HepG2 (cell line): ENCODE measurements around the gene CCDC30. TPM values are rescaled to one million over a fixed set of nuclear protein-coding genes. Genes with fewer than 3 reads are reported as not detected.
A peak's percentile ranks its signal among the peaks of the same experiment; 100 is the strongest.

ENCODE experiments used
- ATAD3A ChIP-seq: sonication (generic); formaldehyde crosslinking; IDR thresholded peaks from 2 replicates; pipeline ENCODE4 v1.4.0; 2020; ENCODE audit warnings: missing genetic modification reagents
- JDP2 ChIP-seq: sonication (generic); formaldehyde crosslinking; IDR thresholded peaks from 2 replicates; pipeline ENCODE4 v1.8.1; 2022; ENCODE audit warnings: missing genetic modification reagents, borderline replicate concordance
- NR2F6 ChIP-seq, 2 experiments: IDR thresholded peaks; 2 replicates each; pipeline ENCODE4 v1.6.1; 2016; ENCODE audit warnings: antibody characterized with exemption in 1 of 2, mild to moderate bottlenecking in 1 of 2
- PRMT3 ChIP-seq: sonication (generic); formaldehyde crosslinking; IDR thresholded peaks from 2 replicates; pipeline ENCODE4 v1.8.1; 2022; ENCODE audit warnings: low read depth, mild to moderate bottlenecking, moderate library complexity, missing genetic modification reagents, borderline replicate concordance
- PRPF4 ChIP-seq: fragments of 200-400 bp; formaldehyde crosslinking; IDR thresholded peaks from 2 replicates; pipeline ENCODE4 v1.6.1; 2016; ENCODE audit warnings: low read length, low read depth; ENCODE audit not compliant: poor library complexity, severe bottlenecking
- RELA ChIP-seq: sonication (generic); formaldehyde crosslinking; IDR thresholded peaks from 2 replicates; pipeline ENCODE4 v1.4.0; 2020; ENCODE audit warnings: missing genetic modification reagents
- SAFB2 ChIP-seq: sonication (generic); formaldehyde crosslinking; IDR thresholded peaks from 2 replicates; pipeline ENCODE4 v1.5.1; 2020; ENCODE audit warnings: missing genetic modification reagents, low read depth, mild to moderate bottlenecking, borderline replicate concordance
- YY1 ChIP-seq: IDR thresholded peaks from 2 replicates; pipeline ENCODE4 v1.6.1; 2011; ENCODE audit warnings: low read length, low read depth, moderate library complexity, mild to moderate bottlenecking; ENCODE audit not compliant: insufficient read depth, insufficient replicate concordance
- ZMYM4 ChIP-seq: sonication (generic); formaldehyde crosslinking; IDR thresholded peaks from 2 replicates; pipeline ENCODE4 v1.8.1; 2023; ENCODE audit warnings: mild to moderate bottlenecking, missing genetic modification reagents
- ZNF121 ChIP-seq: sonication (generic); formaldehyde crosslinking; IDR thresholded peaks from 2 replicates; pipeline ENCODE4 v1.5.0; 2020; ENCODE audit warnings: mild to moderate bottlenecking, missing genetic modification reagents
- ZNF124 ChIP-seq: sonication (generic); formaldehyde crosslinking; IDR thresholded peaks from 2 replicates; pipeline ENCODE4 v1.4.0; 2020; ENCODE audit warnings: missing genetic modification reagents
- ZNF282 ChIP-seq: fragments of 450-650 bp; IDR thresholded peaks from 2 replicates; pipeline ENCODE4 v1.6.1; 2018; ENCODE audit not compliant: partially characterized antibody
- ZNF543 ChIP-seq: sonication (generic); formaldehyde crosslinking; IDR thresholded peaks from 2 replicates; pipeline ENCODE4 v1.4.0; 2020; ENCODE audit warnings: mild to moderate bottlenecking, missing genetic modification reagents
- ZNF614 ChIP-seq: IDR thresholded peaks from 2 replicates; pipeline ENCODE4 v1.6.1; 2018; ENCODE audit warnings: missing biosample characterization, missing genetic modification reagents, inconsistent platforms, borderline replicate concordance
- ZNF782 ChIP-seq: sonication (generic); formaldehyde crosslinking; IDR thresholded peaks from 2 replicates; pipeline ENCODE4 v1.4.0; 2020; ENCODE audit warnings: missing genetic modification reagents, mild to moderate bottlenecking, borderline replicate concordance
- ZNF790 ChIP-seq: sonication (generic); formaldehyde crosslinking; IDR thresholded peaks from 2 replicates; pipeline ENCODE4 v1.8.0; 2022; ENCODE audit warnings: missing genetic modification reagents, mild to moderate bottlenecking, borderline replicate concordance
- ZSCAN20 ChIP-seq: sonication (generic); formaldehyde crosslinking; IDR thresholded peaks from 2 replicates; pipeline ENCODE4 v1.4.0; 2020; ENCODE audit warnings: missing genetic modification reagents, mild to moderate bottlenecking, borderline replicate concordance
- polyA plus RNA-seq, 8 experiments: library from polyadenylated mRNA; depleted of rRNA in 3 of 8; stranded (reverse) in 7 of 8; unstranded in 1 of 8; fragments of >200 nt; fragmentation: Illumina TruSeq in 4 of 8; extraction: Trizol in 4 of 8; gene quantifications; 2 replicates each; pipeline versions ENCODE4 v1.2.1 to v1.2.3, GENCODE V29; 2011 to 2016; ENCODE audit warnings: low read depth in 4 of 8, missing spikeins in 1 of 8, mixed read lengths in 1 of 8; ENCODE audit not compliant: insufficient read depth in 1 of 8
- total RNA-seq, 5 experiments: library from RNA; depleted of rRNA; stranded (reverse); fragments of >200 nt; fragmentation: Illumina TruSeq; extraction: Trizol; gene quantifications; 2 replicates each; pipeline ENCODE4 v1.2.3, GENCODE V29; 2016; ENCODE audit warnings: low read depth in 1 of 5
- TF ChIP-seq, protein P1 (sequence below): sonication (generic); formaldehyde crosslinking; IDR thresholded peaks from 2 replicates; pipeline ENCODE4 v1.8.1; 2023; ENCODE audit warnings: mild to moderate bottlenecking, missing genetic modification reagents
- TF ChIP-seq, protein P2 (sequence below): IDR thresholded peaks from 2 replicates; pipeline ENCODE4 v1.6.1; 2018; ENCODE audit warnings: missing genetic modification reagents, mild to moderate bottlenecking, missing compliant biosample characterization
- TF ChIP-seq, protein P3 (sequence below): sonication (generic); formaldehyde crosslinking; IDR thresholded peaks from 2 replicates; pipeline ENCODE4 v1.4.0; 2020; ENCODE audit warnings: missing genetic modification reagents
- TF ChIP-seq, protein P4 (sequence below): sonication (generic); formaldehyde crosslinking; IDR thresholded peaks from 2 replicates; pipeline ENCODE4 v1.5.0; 2020; ENCODE audit warnings: mild to moderate bottlenecking, missing genetic modification reagents

The CCDC30 gene
- total and polyA plus RNA-seq, 2 of the 13 experiments (the other 11 are each of a cell fraction or from before 2014, with no cell fraction given) = 0.25 to 0.77 TPM

DNA sequence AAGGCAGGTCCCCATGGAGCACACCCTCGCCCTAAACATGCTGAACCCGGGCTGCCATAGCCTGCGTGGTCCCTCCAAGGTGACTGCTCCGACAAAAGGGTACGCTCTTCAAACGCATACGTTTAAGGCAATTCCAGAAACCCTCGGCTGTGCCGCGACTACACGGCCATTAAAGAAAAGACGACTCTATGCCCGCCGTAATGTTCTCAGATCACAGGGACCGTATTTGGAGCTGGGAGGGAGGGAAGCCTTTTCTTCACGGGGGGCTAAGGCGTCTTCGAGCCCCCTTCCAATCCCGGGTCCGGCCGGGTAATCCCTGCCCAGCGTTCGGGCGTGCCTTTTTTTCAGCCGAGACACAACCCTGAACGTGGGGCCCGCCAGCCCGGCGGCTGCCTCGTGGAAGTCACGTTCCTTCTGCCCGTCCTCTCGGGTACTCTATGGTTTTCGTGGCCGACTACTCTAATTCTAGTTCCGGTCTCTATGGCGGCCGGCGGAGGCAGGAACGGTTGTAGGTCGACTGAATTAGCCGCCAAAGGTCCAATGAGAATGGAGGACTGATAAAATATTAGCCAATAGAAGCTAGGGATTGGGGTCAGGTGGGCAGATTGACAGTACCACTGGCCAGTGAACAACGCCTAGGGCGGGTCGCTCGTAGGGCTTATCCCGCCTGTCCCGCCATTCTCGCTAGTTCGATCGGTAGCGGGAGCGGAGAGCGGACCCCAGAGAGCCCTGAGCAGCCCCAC lies 218.8 kb downstream of the CCDC30 start, which contains the start of gene YBX1 (continued):
- TF ChIP-seq, protein P1, sequence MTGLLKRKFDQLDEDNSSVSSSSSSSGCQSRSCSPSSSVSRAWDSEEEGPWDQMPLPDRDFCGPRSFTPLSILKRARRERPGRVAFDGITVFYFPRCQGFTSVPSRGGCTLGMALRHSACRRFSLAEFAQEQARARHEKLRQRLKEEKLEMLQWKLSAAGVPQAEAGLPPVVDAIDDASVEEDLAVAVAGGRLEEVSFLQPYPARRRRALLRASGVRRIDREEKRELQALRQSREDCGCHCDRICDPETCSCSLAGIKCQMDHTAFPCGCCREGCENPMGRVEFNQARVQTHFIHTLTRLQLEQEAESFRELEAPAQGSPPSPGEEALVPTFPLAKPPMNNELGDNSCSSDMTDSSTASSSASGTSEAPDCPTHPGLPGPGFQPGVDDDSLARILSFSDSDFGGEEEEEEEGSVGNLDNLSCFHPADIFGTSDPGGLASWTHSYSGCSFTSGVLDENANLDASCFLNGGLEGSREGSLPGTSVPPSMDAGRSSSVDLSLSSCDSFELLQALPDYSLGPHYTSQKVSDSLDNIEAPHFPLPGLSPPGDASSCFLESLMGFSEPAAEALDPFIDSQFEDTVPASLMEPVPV = 0 out of 2 replicates have a peak, but pooled peaks have one; percentile 19
- TF ChIP-seq JDP2 (no peak), ZNF782 (CRISPR knock-in tag) (no peak; the same call in 1 of the 2 replicates), ZNF282 (no peak), SAFB2 (peak; percentile 47; the same call in 1 of the 2 replicates), PRPF4 (no peak), YY1 (peak; percentile 71), ZNF790 (CRISPR knock-in tag) (no peak), ZSCAN20 (peak; percentile 27; the same call in 1 of the 2 replicates), ZNF614 (CRISPR knock-in tag) (peak; percentile 61; the same call in 1 of the 2 replicates), NR2F6 (IDR thresholded peaks at IDR 0.05) (no peak), NR2F6 (CRISPR knock-in tag; IDR thresholded peaks at IDR 0.05) (no peak), ATAD3A (CRISPR knock-in tag) (no peak), RELA (CRISPR knock-in tag) (no peak), ZMYM4 (peak; percentile 87), ZNF543 (peak; percentile 28; the same call in 1 of the 2 replicates), ZNF121 (no peak), ZNF124 (CRISPR knock-in tag) (peak; percentile 43; the same call in 1 of the 2 replicates), PRMT3 (CRISPR knock-in tag) (peak; percentile 58; the same call in 1 of the 2 replicates)
- TF ChIP-seq, protein P2, sequence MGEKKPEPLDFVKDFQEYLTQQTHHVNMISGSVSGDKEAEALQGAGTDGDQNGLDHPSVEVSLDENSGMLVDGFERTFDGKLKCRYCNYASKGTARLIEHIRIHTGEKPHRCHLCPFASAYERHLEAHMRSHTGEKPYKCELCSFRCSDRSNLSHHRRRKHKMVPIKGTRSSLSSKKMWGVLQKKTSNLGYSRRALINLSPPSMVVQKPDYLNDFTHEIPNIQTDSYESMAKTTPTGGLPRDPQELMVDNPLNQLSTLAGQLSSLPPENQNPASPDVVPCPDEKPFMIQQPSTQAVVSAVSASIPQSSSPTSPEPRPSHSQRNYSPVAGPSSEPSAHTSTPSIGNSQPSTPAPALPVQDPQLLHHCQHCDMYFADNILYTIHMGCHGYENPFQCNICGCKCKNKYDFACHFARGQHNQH = peak; percentile 80
- TF ChIP-seq, protein P3, sequence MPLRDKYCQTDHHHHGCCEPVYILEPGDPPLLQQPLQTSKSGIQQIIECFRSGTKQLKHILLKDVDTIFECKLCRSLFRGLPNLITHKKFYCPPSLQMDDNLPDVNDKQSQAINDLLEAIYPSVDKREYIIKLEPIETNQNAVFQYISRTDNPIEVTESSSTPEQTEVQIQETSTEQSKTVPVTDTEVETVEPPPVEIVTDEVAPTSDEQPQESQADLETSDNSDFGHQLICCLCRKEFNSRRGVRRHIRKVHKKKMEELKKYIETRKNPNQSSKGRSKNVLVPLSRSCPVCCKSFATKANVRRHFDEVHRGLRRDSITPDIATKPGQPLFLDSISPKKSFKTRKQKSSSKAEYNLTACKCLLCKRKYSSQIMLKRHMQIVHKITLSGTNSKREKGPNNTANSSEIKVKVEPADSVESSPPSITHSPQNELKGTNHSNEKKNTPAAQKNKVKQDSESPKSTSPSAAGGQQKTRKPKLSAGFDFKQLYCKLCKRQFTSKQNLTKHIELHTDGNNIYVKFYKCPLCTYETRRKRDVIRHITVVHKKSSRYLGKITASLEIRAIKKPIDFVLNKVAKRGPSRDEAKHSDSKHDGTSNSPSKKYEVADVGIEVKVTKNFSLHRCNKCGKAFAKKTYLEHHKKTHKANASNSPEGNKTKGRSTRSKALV (CRISPR knock-in tag) = no peak
- TF ChIP-seq, protein P4, sequence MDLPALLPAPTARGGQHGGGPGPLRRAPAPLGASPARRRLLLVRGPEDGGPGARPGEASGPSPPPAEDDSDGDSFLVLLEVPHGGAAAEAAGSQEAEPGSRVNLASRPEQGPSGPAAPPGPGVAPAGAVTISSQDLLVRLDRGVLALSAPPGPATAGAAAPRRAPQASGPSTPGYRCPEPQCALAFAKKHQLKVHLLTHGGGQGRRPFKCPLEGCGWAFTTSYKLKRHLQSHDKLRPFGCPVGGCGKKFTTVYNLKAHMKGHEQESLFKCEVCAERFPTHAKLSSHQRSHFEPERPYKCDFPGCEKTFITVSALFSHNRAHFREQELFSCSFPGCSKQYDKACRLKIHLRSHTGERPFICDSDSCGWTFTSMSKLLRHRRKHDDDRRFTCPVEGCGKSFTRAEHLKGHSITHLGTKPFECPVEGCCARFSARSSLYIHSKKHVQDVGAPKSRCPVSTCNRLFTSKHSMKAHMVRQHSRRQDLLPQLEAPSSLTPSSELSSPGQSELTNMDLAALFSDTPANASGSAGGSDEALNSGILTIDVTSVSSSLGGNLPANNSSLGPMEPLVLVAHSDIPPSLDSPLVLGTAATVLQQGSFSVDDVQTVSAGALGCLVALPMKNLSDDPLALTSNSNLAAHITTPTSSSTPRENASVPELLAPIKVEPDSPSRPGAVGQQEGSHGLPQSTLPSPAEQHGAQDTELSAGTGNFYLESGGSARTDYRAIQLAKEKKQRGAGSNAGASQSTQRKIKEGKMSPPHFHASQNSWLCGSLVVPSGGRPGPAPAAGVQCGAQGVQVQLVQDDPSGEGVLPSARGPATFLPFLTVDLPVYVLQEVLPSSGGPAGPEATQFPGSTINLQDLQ (CRISPR knock-in tag) = peak; percentile 36; the same call in 1 of the 2 replicates
